Keratinocyte (primary cell): ENCODE data around the gene LCE1F. TPM values are rescaled to one million over a fixed set of nuclear protein-coding genes. Genes with fewer than 3 reads are reported as not detected.

ENCODE experiments used
- DNase-seq: peaks from one replicate; pipeline ENCODE4 v3.0.0-alpha.2; 2011; ENCODE audit warnings: low read depth, missing footprints, low spot score
- FAIRE-seq: peaks from 2 replicates; lab custom pipeline; 2011; peaks lifted over from hg19 to GRCh38; lab: Jason Lieb, UNC
- H2AFZ ChIP-seq: 2 replicates; pipeline ENCODE4 v1.6.0; 2012; ENCODE audit warnings: low read length, control low read depth, inconsistent platforms; ENCODE audit not compliant: control insufficient read depth
- H3K27ac ChIP-seq: 2 replicates; pipeline ENCODE4 v1.5.1; 2011; ENCODE audit warnings: low read length; ENCODE audit not compliant: control insufficient read depth, insufficient read depth
- H3K27me3 ChIP-seq: 3 replicates; pipeline ENCODE4 v1.6.0; 2011; ENCODE audit warnings: low read length; ENCODE audit not compliant: control insufficient read depth, insufficient read depth; ENCODE audit errors: extremely low read depth
- H3K36me3 ChIP-seq, 2 experiments: 2 replicates in 1 of 2; 3 replicates in 1 of 2; pipeline ENCODE4 v1.5.1; 2011; ENCODE audit warnings: low read length in 2 of 2, mild to moderate bottlenecking in 1 of 2; ENCODE audit not compliant: control insufficient read depth in 2 of 2, insufficient read depth in 2 of 2; ENCODE audit errors: extremely low read depth in 1 of 2
- H3K4me1 ChIP-seq: 3 replicates; pipeline ENCODE4 v1.5.1; 2011; ENCODE audit warnings: low read length; ENCODE audit not compliant: control insufficient read depth, insufficient read depth; ENCODE audit errors: extremely low read depth
- H3K4me2 ChIP-seq: 3 replicates; pipeline ENCODE4 v1.6.0; 2011; ENCODE audit warnings: low read depth, low read length; ENCODE audit not compliant: control insufficient read depth, insufficient read depth; ENCODE audit errors: extremely low read depth
- H3K4me3 ChIP-seq, 3 experiments: fragments of 200-600 bp in 1 of 3; sonication (generic) in 1 of 3; 2 replicates in 2 of 3; 3 replicates in 1 of 3; pipeline ENCODE4 v1.5.1; 2011 to 2016; ENCODE audit warnings: low read length in 3 of 3, mild to moderate bottlenecking in 3 of 3, control low read depth in 2 of 3, inconsistent platforms in 1 of 3, low read depth in 1 of 3, mixed read lengths in 1 of 3, mixed run types in 1 of 3, moderate library complexity in 1 of 3; ENCODE audit not compliant: control insufficient read depth in 2 of 3, insufficient read depth in 2 of 3; ENCODE audit errors: extremely low read depth in 1 of 3
- H3K79me2 ChIP-seq: 2 replicates; pipeline ENCODE4 v1.6.0; 2012; ENCODE audit warnings: low read length; ENCODE audit not compliant: control insufficient read depth, insufficient read depth
- H3K9ac ChIP-seq: 3 replicates; pipeline ENCODE4 v1.6.0; 2011; ENCODE audit warnings: low read length; ENCODE audit not compliant: control insufficient read depth, insufficient read depth; ENCODE audit errors: extremely low read depth
- H3K9me1 ChIP-seq: 3 replicates; pipeline ENCODE4 v1.6.0; 2011; ENCODE audit warnings: low read length; ENCODE audit not compliant: control insufficient read depth, insufficient read depth; ENCODE audit errors: extremely low read depth
- H3K9me3 ChIP-seq: 2 replicates; pipeline ENCODE4 v1.5.1; 2012; ENCODE audit warnings: low read depth, low read length; ENCODE audit not compliant: control insufficient read depth
- H4K20me1 ChIP-seq: 3 replicates; pipeline ENCODE4 v1.6.0; 2011; ENCODE audit warnings: low read length; ENCODE audit not compliant: control insufficient read depth, insufficient read depth; ENCODE audit errors: extremely low read depth
- CTCF ChIP-seq, 3 experiments: IDR thresholded peaks in 1 of 3; conservative IDR thresholded peaks in 1 of 3; optimal IDR thresholded peaks in 1 of 3; 2 replicates in 2 of 3; 3 replicates in 1 of 3; pipeline versions ENCODE3 to v1.5.1; 2011; ENCODE audit warnings: low read length in 3 of 3, mild to moderate bottlenecking in 3 of 3, moderate library complexity in 2 of 3, control low read depth in 1 of 3, inconsistent platforms in 1 of 3; ENCODE audit not compliant: insufficient read depth in 2 of 3; ENCODE audit errors: extremely low read depth in 1 of 3
- EZH2 ChIP-seq: IDR thresholded peaks from one replicate; pipeline ENCODE4 v1.6.1; 2012; ENCODE audit warnings: inconsistent platforms, mild to moderate bottlenecking, low read length, moderate library complexity
- dilution Hi-C: fragments of 300-500 bp; cut with MboI; formaldehyde crosslinking; loops from one replicate; pipeline ENCODE4 v1.7.0; 2020; ENCODE audit warnings: low sequenced_read_pairs; ENCODE audit not compliant: extremely low pct_ligation_motif_present
- polyA plus RNA-seq, 5 experiments: library from polyadenylated mRNA; depleted of rRNA in 3 of 5; stranded (reverse) in 3 of 5; stranded (forward) in 1 of 5; unstranded in 1 of 5; fragments of >200 nt; gene quantifications; 1 replicate in 1 of 5; 2 replicates in 3 of 5; 3 replicates in 1 of 5; pipeline versions ENCODE4 v1.2.1 to v1.2.3, GENCODE V29; 2011 to 2012; ENCODE audit warnings: missing spikeins in 2 of 5, low read depth in 1 of 5, low replicate concordance in 1 of 5

Gene LCE1F
- polyA plus RNA-seq, 1 donor (not counting 4 experiments of a cell fraction or from before 2014, with no cell fraction given) = not detected

- no peak for DNase-seq
These were observed 2.7 kb downstream of the LCE1F start for GRCh38 chr1:152777510-152778137.

GRCh38 chr1:152783095-152783494 lies 8.2 kb downstream of the LCE1F start:
- H3K4me2 ChIP-seq = no peak overlapping the region
- FAIRE-seq (peak; percentile 83), DNase-seq (no peak)
- dilution Hi-C loops = no loop called here
- TF ChIP-seq CTCF (optimal IDR thresholded peaks at IDR 0.05 in 1 of 3, IDR thresholded peaks at IDR 0.05 in 1 of 3, conservative IDR thresholded peaks at IDR 0.05 in 1 of 3; ENCODE audit: extremely low read depth in 1 of 3, insufficient read depth in 2 of 3, low read length in 3 of 3) (no peak), EZH2 (no peak)
- H3K27me3 ChIP-seq = no peaks in the 10 kb centered on the region
- no peak overlapping the region for H3K4me3 ChIP-seq
- no peaks in the 10 kb centered on the region for H3K36me3 ChIP-seq
- H4K20me1 ChIP-seq = no peaks in the 10 kb centered on the region
- no peak overlapping the region for H3K27ac ChIP-seq
- no peaks in the 10 kb centered on the region for H3K9me1 ChIP-seq
- no peaks in the 10 kb centered on the region for H3K9me3 ChIP-seq
- no peaks in the 10 kb centered on the region for H3K79me2 ChIP-seq
- peaks cover 15% of the 10 kb centered on the region for H3K4me1 ChIP-seq
- H2AFZ ChIP-seq = no peak overlapping the region
- H3K9ac ChIP-seq = no peak overlapping the region

More at GRCh38 chr1:152777510-152778137, 2.7 kb downstream of the LCE1F start:
- peak; percentile 57 for FAIRE-seq
- H3K27ac ChIP-seq = no peak overlapping the region
- no peak overlapping the region for H3K4me3 ChIP-seq
- H3K79me2 ChIP-seq = no peaks in the 10 kb centered on the region
- H3K27me3 ChIP-seq = no peaks in the 10 kb centered on the region
- no peaks in the 10 kb centered on the region for H4K20me1 ChIP-seq
- H3K9me3 ChIP-seq = no peaks in the 10 kb centered on the region
- TF ChIP-seq CTCF (optimal IDR thresholded peaks at IDR 0.05 in 1 of 3, IDR thresholded peaks at IDR 0.05 in 1 of 3, conservative IDR thresholded peaks at IDR 0.05 in 1 of 3; ENCODE audit: extremely low read depth in 1 of 3, insufficient read depth in 2 of 3, low read length in 3 of 3) (peak; percentile 52 to 77 (median 52)), EZH2 (no peak)
- H2AFZ ChIP-seq = no peak overlapping the region
- H3K4me1 ChIP-seq = peaks cover 4% of the 10 kb centered on the region
- no peak overlapping the region for H3K4me2 ChIP-seq
- H3K9ac ChIP-seq = no peak overlapping the region
- H3K9me1 ChIP-seq = no peaks in the 10 kb centered on the region
- no peaks in the 10 kb centered on the region for H3K36me3 ChIP-seq
- dilution Hi-C loops = no loop called here
